Measurements from ENCODE around the gene TLE3.
"Not testable (repeated sequence)": the region's sequence is repeated elsewhere in the genome, so short reads cannot be mapped to it uniquely, and the experiment has no call there.

Gene TLE3

GRCh38 chr15:70125605-70126004 is 27.9 kb upstream of the TLE3 start:
- DNase-seq, result no peak

GRCh38 chr15:70121624-70122302 is 24.0 kb upstream of the TLE3 start:
- DNase-seq, result peak; percentile 73

GRCh38 chr15:70120958-70121623 is 23.4 kb upstream of the TLE3 start:
- no peak for DNase-seq

- DNase-seq, result no peak
Measured at GRCh38 chr15:70119911-70120508, 22.3 kb upstream of the TLE3 start.

- DNase-seq, result no peak
Measured at GRCh38 chr15:70118599-70118998, 20.9 kb upstream of the TLE3 start.

- no peak for DNase-seq
Measured at GRCh38 chr15:70116317-70116716, 18.6 kb upstream of the TLE3 start.

GRCh38 chr15:70114221-70114620 is 16.5 kb upstream of the TLE3 start:
- no peak for DNase-seq

GRCh38 chr15:70113304-70113700 is 15.6 kb upstream of the TLE3 start:
- no peak for DNase-seq

- not testable (repeated sequence) for DNase-seq
Measured at GRCh38 chr15:70112572-70113303, 15.0 kb upstream of the TLE3 start.

GRCh38 chr15:70112074-70112395 is 14.3 kb upstream of the TLE3 start:
- no peak for DNase-seq

GRCh38 chr15:70111203-70112073 is 13.7 kb upstream of the TLE3 start:
- peak; percentile 88 for DNase-seq

GRCh38 chr15:70109978-70110377 is 12.3 kb upstream of the TLE3 start:
- DNase-seq, result no peak

- no peak for DNase-seq
Measured at GRCh38 chr15:70109531-70109930, 11.8 kb upstream of the TLE3 start.

GRCh38 chr15:70103880-70104626 is 6.3 kb upstream of the TLE3 start:
- no peak for DNase-seq

- no peak for DNase-seq
Measured at GRCh38 chr15:70102827-70103226, 5.1 kb upstream of the TLE3 start.

GRCh38 chr15:70101459-70102113 is 3.9 kb upstream of the TLE3 start:
- peak; percentile 94 for DNase-seq

GRCh38 chr15:70100474-70101341 is 3.0 kb upstream of the TLE3 start:
- DNase-seq, result peak; percentile 48

- no peak for DNase-seq
Measured at GRCh38 chr15:70099967-70100473, 2.3 kb upstream of the TLE3 start.

- DNase-seq, result peak; percentile 100
Measured at GRCh38 chr15:70099167-70099966, 1.6 kb upstream of the TLE3 start.
